GM21576 (cell line): ENCODE results near the gene TFAP2E.

Source experiments
- ATAC-seq: cut with Tn5 transposase; IDR thresholded peaks from one replicate; pipeline ENCODE4 v1.9.1; 2021; ENCODE audit warnings: mild to moderate bottlenecking, moderate library complexity; ENCODE audit not compliant: unreplicated experiment

TFAP2E gene

GRCh38 chr1:35592991-35593769, 20.1 kb downstream of the TFAP2E start:
- ATAC-seq, result no peak

DNA sequence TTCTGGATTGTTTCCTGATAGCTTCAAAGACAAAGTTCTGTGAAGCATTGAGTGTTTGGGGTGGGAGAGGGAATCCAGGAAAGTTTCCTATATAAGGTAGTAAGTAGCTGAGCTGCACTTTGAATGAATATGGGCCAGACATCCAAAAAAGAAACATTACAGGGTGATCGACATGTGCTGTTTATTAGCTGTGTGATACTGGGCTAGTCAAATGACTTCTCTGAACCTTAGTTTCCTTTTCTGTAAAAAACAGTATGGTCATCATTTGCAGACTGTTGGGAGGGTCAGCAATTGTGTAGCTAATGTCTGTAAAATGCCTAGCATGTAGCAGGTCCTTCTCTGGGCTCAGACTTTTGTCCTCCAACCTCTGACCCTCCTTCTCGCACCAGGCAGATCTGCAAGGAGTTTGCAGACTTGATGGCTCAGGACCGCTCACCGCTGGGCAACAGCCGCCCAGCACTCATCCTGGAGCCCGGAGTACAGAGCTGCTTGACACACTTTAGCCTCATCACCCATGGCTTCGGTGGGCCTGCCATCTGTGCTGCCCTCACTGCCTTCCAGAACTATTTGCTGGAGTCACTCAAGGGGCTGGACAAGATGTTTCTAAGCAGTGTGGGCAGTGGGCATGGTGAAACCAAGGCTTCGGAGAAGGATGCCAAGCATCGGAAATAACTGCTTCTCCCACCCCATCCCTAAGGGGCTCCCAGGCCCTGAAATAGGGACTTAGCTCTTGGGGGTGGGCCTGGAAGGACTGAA, 21.1 kb downstream of the TFAP2E start:
- ATAC-seq, result no peak

DNA sequence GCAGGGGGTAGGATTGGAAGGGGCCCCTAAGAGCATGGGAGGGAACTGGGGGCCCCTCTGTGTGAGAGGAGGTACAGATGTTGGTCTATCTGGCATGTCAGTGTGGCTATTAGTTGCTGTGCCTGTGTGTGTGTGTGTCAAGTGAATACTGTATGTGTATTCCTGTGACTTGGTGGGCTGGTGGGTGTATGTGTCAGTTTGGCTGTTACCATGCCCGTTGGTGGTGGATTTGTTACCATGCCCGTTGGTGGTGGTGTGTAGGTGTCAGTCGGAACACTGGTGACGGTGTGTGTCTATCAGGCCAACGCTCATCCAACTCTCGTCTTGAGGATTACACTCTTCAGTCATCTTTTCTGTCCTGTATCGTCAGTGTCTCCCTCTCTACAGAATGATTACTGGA, 22.6 kb downstream of the TFAP2E start:
- ATAC-seq, result no peak

DNA sequence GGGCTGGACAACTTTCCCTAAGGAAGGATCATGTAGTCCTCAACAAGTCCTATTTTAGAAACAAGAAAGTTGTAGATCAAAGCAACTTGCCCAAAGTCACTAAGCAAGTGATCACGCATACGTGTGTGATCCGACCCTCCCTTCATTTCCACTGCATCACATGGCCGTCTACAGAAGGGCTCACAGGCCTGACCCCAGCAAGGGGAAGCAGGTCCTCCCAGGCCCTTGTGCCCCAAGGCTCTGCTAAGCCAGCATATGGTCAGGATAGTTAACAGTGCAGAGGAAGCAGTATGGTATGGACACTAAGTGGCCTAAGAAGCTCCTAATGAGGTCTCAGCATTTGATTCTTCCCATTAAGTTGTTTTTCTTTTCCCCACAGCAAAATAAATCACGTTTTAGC, 24.8 kb downstream of the TFAP2E start:
- no peak for ATAC-seq

DNA sequence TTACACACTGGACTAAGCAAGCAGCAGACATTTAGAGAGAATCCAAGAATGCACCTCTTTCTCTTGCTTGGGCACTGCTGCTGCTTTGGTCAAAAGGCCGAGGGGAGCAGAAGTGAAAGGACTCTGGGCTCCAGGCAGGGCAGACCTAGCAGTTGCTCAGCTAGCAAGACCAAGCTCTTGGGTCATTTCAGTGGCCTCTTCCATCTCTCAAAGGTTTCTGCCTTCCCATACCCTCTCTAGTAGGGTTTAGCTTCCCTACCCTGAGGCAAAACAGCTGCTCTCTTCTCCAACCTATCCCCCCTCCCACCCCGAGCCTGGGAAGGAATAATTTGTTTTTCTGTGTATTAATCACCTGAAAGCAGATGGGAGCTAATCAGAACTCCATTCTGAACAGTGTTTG, 25.8 kb downstream of the TFAP2E start:
- ATAC-seq, result no peak

- ATAC-seq, result no peak
These were observed 26.3 kb downstream of the TFAP2E start for GRCh38 chr1:35599411-35599810.

- no peak for ATAC-seq
These were observed 27.5 kb downstream of the TFAP2E start for GRCh38 chr1:35600593-35600992.

DNA sequence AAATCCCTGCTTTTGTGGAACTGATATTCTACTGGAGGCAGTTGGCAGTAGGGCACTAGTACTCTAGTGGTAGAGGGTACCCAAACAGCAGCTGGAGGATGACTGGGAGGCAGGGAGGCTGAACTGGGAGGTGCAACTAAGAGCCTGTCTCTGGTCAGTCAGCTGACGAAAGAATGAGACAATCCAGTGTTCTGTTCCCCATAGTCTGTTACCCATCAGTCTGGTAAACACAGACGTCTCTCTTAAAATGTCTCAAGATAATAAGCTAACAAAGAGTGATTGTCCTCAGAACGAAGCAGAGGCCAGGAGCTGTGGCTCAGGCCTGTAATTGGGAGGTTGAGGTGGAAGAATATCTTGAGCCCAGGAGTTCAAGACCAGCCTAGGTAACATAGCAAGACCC, 30.4 kb downstream of the TFAP2E start:
- ATAC-seq, result no peak

DNA sequence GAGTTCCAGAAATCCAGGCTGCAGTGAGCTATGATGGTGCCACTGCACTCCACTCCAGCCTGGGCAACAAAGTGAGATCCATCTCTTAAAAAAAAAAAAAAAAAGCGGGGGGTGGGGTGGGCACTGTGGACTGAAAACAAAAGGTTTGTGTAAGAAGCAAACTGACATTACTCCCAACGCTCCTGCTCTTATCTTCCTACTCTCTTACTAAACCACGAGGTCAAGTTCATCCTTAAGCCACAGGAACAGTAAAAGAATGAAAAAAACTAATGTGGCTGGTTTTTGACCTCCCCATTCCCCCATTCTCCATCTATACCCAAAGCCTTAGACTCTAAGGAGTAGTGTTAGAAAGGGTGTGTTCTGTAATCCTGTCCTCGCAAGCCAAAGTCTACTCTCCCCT, 30.8 kb downstream of the TFAP2E start:
- no peak for ATAC-seq

DNA sequence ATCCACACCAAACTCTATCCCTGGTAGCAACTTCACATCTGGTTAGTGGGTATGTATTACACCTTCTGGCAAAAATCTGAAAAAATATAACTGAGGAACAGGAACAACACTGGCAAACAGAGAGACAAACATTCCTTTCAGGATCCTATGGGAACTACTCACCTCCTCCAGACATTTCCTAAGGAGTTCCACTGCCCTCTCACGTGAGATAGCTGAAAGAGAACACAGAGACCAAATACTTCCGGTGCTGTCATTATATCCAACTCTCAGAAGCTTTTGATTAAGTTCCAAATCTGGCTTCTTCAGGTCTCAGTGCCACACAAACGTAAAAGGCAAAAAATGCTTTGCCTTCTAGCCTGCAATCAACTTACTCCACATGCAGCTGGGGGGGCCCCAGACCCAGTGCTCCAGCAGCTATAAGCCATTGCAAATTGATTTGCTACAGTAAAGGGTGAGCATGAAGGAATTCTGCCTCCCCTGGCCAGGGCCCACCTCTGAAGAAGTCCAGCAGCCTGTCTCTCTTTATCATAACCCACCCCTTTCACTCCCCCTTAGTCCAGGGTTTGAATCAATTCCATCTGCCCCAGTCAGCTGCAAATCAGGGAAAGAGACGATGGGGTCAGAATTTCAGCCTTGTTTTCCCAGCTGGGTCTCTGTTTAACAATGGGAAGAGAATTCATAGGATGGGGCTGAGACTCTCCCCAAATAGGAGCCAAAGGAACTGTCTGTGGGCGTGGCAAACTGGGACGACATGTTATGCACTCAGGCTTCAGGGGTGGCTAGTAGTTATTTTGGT, 32.2 kb downstream of the TFAP2E start:
- no peak for ATAC-seq

- ATAC-seq, result no peak
These were observed 32.7 kb downstream of the TFAP2E start for GRCh38 chr1:35605867-35606182.

- no peak for ATAC-seq
These were observed 38.5 kb downstream of the TFAP2E start for GRCh38 chr1:35611655-35612054.

DNA sequence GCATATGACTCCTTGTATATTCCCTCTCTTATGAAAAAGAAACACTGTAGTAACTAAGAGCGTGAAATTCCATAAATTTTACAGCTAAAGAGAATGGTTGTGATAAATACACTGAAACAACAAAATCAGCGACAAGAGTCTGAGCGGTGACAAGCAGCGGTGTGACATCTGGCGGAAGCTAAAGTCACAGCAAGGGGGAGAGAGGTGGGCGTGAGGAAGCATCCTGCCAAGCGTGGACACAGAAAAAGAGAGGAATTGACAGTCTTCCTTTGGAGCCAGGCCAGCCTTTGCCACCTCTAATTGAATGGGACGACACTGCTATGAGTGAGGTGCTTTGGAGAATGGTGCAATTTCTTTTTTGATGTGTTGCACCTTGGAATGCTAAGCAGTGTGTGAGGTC, 42.3 kb downstream of the TFAP2E start:
- no peak for ATAC-seq

DNA sequence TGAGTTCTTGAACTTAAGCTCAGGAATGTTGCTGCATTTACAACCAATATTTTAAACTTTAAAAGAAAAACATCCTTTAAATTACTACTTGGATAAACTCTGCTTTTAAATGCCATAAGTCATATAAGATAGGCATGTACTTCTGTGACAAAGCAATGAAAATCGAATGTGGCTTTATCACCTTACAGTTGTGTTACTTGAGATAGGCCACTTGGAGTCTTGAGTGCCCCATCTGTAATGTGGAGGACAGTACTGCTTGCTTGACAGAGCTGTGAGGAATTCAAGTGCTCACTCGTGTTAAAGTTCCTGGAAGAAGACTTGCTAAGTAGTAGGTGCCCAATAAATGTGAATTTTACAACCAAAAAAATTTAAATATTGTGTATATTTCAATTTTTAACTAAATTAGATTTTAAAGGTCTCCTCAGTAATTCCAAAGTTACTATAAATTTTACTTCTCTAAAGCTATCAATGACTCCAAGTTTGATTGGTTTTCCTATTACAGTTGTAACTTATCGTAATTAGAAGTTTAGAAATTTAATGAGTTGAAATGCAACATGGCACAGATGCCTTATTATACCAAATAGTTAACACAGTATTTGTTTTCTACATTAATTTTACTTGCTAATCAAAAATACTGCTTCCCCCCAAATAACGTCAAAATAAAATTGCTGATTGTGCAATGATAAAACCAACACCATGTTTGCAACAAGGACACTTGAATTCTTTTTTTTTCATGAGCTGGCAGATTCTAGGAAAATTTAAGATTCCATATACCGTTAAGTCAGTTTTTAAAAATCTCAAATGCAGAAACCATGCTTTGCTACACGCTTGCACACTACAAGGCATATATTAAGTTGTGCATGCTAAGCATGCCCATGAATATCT, 46.4 kb downstream of the TFAP2E start:
- ATAC-seq, result no peak

DNA sequence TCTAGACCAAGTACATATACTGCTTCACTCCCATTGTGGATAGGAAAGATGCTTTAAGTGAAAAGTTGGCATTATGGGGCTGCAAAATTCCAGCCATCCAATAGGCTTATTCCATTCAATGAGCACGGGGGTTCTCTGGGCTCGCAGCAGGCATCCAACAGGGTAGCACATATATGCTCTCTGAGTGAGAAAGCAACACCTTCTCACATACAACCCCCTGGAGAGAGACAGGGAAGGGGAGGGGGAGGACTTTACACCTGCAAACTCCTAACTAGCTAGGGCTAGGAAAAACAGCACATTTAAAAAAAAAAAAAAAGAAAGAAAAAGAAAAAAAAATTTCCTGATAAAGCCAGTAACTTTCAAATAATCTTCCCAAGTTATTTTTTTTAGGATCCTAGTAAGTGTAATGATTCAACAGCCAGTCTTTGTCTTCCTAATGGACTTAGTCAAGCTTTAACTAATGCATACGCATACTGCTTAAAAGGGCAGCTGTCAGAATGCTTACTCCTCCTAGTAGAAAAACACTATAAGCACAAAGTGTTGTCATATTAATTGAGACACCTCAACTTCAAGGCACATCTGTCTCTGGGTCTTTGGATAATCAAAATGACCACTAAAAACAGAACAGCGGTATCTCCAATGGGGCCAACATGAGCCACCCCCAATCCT, 49.5 kb downstream of the TFAP2E start:
- no peak for ATAC-seq

- ATAC-seq, result no peak
These were observed 50.7 kb downstream of the TFAP2E start for GRCh38 chr1:35623832-35624231.

DNA sequence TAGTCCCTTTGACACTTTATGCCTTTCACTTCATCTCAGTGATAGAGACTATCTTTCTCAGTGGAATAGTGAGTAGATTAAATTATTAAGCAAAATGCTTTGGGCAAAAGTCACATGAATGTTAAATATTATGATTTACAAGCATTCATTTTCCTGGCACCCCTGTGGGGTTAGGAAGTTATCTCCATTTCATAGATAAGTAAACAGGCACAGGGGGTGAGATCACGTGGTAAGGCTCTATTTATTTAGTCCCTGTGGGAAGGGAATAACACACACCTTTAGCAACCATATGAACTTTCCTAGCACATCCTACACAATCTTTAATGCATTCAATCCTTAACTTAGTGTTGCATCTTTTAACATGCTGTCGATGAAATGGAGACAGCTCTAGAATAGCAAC, 55.9 kb downstream of the TFAP2E start:
- no peak for ATAC-seq

- ATAC-seq, result no peak
These were observed 58.3 kb downstream of the TFAP2E start for GRCh38 chr1:35631396-35631795.

DNA sequence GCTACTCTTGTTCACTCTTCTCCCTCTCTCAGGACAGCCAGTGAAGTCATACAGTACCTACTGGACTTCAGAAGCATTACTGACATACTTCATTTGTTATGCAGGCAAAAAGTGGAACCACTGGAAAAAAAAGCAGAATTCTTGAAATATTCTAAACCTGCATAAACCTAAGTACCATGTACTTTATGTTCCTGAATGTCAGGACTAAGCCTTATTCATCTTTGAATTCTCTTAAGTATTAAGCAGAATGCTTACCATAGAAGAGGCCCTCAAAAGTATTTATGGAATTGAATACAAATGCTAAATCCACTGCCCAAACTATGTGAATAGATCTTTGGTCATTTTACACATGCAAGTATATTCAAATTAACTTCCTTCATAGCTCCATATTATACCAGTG, 60.4 kb downstream of the TFAP2E start:
- no peak for ATAC-seq

DNA sequence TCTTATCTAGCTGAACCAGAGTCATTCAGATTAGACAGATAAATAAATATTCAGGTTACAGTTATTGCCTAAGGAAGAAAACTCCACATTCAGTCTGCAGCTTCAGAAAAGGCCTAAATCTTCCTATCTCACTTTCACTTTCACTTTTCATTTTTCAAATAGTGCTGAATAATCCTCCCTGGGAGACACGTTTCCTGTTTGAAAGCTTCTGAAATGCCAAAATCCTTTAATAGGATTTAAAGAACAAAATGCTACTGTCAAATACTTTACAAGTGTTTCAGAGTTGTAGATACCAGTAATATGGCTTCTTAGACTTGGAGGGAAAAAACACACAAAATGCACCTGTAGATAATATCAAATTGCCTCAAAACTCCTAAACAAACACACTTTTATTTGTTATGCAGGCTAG, 64.3 kb downstream of the TFAP2E start:
- no peak for ATAC-seq
